HepG2 (cell line): ENCODE measurements around the gene EDAR. TPM values are rescaled to one million over a fixed set of nuclear protein-coding genes. Genes with fewer than 3 reads are reported as not detected.
A peak's percentile ranks its signal among the peaks of the same experiment; 100 is the strongest.

Source experiments
- CEBPG ChIP-seq: IDR thresholded peaks from 2 replicates; pipeline ENCODE4 v1.6.1; 2016
- ERF ChIP-seq: IDR thresholded peaks from 2 replicates; pipeline ENCODE4 v1.6.1; 2018; ENCODE audit warnings: missing biosample characterization, missing genetic modification reagents
- HNRNPL ChIP-seq: fragments of 200-400 bp; formaldehyde crosslinking; IDR thresholded peaks from 2 replicates; pipeline ENCODE4 v1.6.1; 2017; ENCODE audit warnings: mild to moderate bottlenecking, low read depth, low read length
- KDM6A ChIP-seq: IDR thresholded peaks from 2 replicates; pipeline ENCODE4 v1.6.1; 2016; ENCODE audit warnings: low read depth
- SALL1 ChIP-seq: sonication (generic); formaldehyde crosslinking; IDR thresholded peaks from 2 replicates; pipeline ENCODE4 v1.8.0; 2022; ENCODE audit warnings: mild to moderate bottlenecking, missing genetic modification reagents
- SOX13 ChIP-seq, 3 experiments: fragments of 450-650 bp in 1 of 3; sonication (generic) in 1 of 3; formaldehyde crosslinking in 1 of 3; IDR thresholded peaks in 2 of 3; conservative IDR thresholded peaks in 1 of 3; 2 replicates each; pipeline versions ENCODE4 v1.5.0 to v1.6.1; 2016 to 2020; ENCODE audit warnings: antibody characterized with exemption in 1 of 3, mild to moderate bottlenecking in 1 of 3, missing compliant biosample characterization in 1 of 3, missing genetic modification reagents in 1 of 3, moderate library complexity in 1 of 3
- SP2 ChIP-seq: sonication (generic); formaldehyde crosslinking; IDR thresholded peaks from 2 replicates; pipeline ENCODE4 v1.5.1; 2020; ENCODE audit warnings: mild to moderate bottlenecking, missing genetic modification reagents
- SSRP1 ChIP-seq: IDR thresholded peaks from 2 replicates; pipeline ENCODE4 v1.6.1; 2016; ENCODE audit warnings: control low read depth
- TOPORS ChIP-seq: sonication (generic); formaldehyde crosslinking; IDR thresholded peaks from 2 replicates; pipeline ENCODE4 v1.8.0; 2023; ENCODE audit warnings: mild to moderate bottlenecking, missing genetic modification reagents
- ZBTB7A ChIP-seq: sonication (generic); formaldehyde crosslinking; IDR thresholded peaks from 2 replicates; pipeline ENCODE4 v1.8.0; 2022; ENCODE audit warnings: mild to moderate bottlenecking, missing genetic modification reagents
- ZFP41 ChIP-seq: sonication (generic); formaldehyde crosslinking; IDR thresholded peaks from 2 replicates; pipeline ENCODE4 v1.4.0; 2020; ENCODE audit warnings: mild to moderate bottlenecking, missing genetic modification reagents, borderline replicate concordance
- ZNF350 ChIP-seq: sonication (generic); formaldehyde crosslinking; IDR thresholded peaks from 2 replicates; pipeline ENCODE4 v1.4.0; 2020; ENCODE audit warnings: mild to moderate bottlenecking, low read depth, missing genetic modification reagents, borderline replicate concordance
- ZNF670 ChIP-seq: sonication (generic); formaldehyde crosslinking; IDR thresholded peaks from 2 replicates; pipeline ENCODE4 v1.8.0; 2022; ENCODE audit warnings: mild to moderate bottlenecking, missing genetic modification reagents, borderline replicate concordance
- ZNF709 ChIP-seq: sonication (generic); formaldehyde crosslinking; IDR thresholded peaks from 2 replicates; pipeline ENCODE4 v1.5.0; 2020; ENCODE audit warnings: mild to moderate bottlenecking, missing genetic modification reagents
- ZNF773 ChIP-seq: sonication (generic); formaldehyde crosslinking; IDR thresholded peaks from 2 replicates; pipeline ENCODE4 v1.4.0; 2020; ENCODE audit warnings: missing genetic modification reagents, borderline replicate concordance
- ZNF83 ChIP-seq: sonication (generic); formaldehyde crosslinking; IDR thresholded peaks from 2 replicates; pipeline ENCODE4 v1.4.0; 2020; ENCODE audit warnings: missing genetic modification reagents, mild to moderate bottlenecking, borderline replicate concordance
- polyA plus RNA-seq, 8 experiments: library from polyadenylated mRNA; depleted of rRNA in 3 of 8; stranded (reverse) in 7 of 8; unstranded in 1 of 8; fragments of >200 nt; fragmentation: Illumina TruSeq in 4 of 8; extraction: Trizol in 4 of 8; gene quantifications; 2 replicates each; pipeline versions ENCODE4 v1.2.1 to v1.2.3, GENCODE V29; 2011 to 2016; ENCODE audit warnings: low read depth in 4 of 8, missing spikeins in 1 of 8, mixed read lengths in 1 of 8; ENCODE audit not compliant: insufficient read depth in 1 of 8
- total RNA-seq, 5 experiments: library from RNA; depleted of rRNA; stranded (reverse); fragments of >200 nt; fragmentation: Illumina TruSeq; extraction: Trizol; gene quantifications; 2 replicates each; pipeline ENCODE4 v1.2.3, GENCODE V29; 2016; ENCODE audit warnings: low read depth in 1 of 5
- TF ChIP-seq, protein P1 (sequence below): sonication (generic); formaldehyde crosslinking; IDR thresholded peaks from 2 replicates; pipeline ENCODE4 v1.4.0; 2020; ENCODE audit warnings: missing genetic modification reagents
- TF ChIP-seq, protein P2 (sequence below): sonication (generic); formaldehyde crosslinking; IDR thresholded peaks from 2 replicates; pipeline ENCODE4 v1.5.0; 2020; ENCODE audit warnings: missing genetic modification reagents, mild to moderate bottlenecking, borderline replicate concordance
- TF ChIP-seq, protein P3 (sequence below): sonication (generic); formaldehyde crosslinking; conservative IDR thresholded peaks from 2 replicates; pipeline ENCODE4 v1.5.0; 2020; ENCODE audit warnings: missing genetic modification reagents
- TF ChIP-seq, protein P4 (sequence below): IDR thresholded peaks from 2 replicates; pipeline ENCODE4 v1.6.1; 2012; ENCODE audit warnings: inconsistent platforms
- TF ChIP-seq, protein P5 (sequence below): sonication (generic); formaldehyde crosslinking; IDR thresholded peaks from 2 replicates; pipeline ENCODE4 v1.4.0; 2020; ENCODE audit warnings: missing genetic modification reagents, borderline replicate concordance

The EDAR gene
- total and polyA plus RNA-seq, 2 of the 13 experiments (the other 11 are each of a cell fraction or from before 2014, with no cell fraction given), result not detected

DNA sequence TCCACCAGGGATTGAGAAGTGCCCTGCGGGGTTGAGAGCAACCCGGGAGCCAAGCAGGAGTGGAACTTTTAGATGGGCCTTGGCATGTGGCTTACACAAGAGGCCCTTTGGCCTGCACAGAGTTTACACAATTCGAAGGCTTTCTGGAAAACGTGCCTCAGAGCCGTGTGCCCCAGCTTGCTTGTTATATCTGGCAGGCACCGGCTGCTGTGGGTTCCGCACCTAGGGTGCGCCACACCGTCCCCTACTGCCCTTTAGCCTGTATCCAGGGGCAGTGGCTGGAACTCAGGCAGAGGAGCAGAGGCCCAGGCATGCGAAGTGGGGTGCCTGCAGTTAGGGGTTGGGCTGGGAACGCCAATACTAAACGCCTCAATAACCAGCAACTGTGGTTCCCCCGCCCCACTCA is 32.9 kb upstream of the EDAR start (continued):
- TF ChIP-seq ZNF350 (CRISPR knock-in tag), result 0 out of 2 replicates have a peak, but pooled peaks have one; percentile 27
- no peak for TF ChIP-seq ZNF773 (CRISPR knock-in tag)
- TF ChIP-seq KDM6A (CRISPR knock-in tag), result no peak
- no peak for TF ChIP-seq ZNF670 (CRISPR knock-in tag)
- TF ChIP-seq, protein P1, sequence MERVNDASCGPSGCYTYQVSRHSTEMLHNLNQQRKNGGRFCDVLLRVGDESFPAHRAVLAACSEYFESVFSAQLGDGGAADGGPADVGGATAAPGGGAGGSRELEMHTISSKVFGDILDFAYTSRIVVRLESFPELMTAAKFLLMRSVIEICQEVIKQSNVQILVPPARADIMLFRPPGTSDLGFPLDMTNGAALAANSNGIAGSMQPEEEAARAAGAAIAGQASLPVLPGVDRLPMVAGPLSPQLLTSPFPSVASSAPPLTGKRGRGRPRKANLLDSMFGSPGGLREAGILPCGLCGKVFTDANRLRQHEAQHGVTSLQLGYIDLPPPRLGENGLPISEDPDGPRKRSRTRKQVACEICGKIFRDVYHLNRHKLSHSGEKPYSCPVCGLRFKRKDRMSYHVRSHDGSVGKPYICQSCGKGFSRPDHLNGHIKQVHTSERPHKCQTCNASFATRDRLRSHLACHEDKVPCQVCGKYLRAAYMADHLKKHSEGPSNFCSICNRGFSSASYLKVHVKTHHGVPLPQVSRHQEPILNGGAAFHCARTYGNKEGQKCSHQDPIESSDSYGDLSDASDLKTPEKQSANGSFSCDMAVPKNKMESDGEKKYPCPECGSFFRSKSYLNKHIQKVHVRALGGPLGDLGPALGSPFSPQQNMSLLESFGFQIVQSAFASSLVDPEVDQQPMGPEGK (CRISPR knock-in tag), result no peak
- TF ChIP-seq SP2 (CRISPR knock-in tag), result no peak
- TF ChIP-seq, protein P2, sequence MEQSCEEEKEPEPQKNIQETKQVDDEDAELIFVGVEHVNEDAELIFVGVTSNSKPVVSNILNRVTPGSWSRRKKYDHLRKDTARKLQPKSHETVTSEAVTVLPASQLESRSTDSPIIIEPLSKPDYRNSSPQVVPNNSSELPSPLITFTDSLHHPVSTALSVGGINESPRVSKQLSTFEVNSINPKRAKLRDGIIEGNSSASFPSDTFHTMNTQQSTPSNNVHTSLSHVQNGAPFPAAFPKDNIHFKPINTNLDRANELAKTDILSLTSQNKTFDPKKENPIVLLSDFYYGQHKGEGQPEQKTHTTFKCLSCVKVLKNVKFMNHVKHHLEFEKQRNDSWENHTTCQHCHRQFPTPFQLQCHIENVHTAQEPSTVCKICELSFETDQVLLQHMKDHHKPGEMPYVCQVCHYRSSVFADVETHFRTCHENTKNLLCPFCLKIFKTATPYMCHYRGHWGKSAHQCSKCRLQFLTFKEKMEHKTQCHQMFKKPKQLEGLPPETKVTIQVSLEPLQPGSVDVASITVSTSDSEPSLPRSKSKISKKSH (CRISPR knock-in tag), result 0 out of 2 replicates have a peak, but pooled peaks have one; percentile 57
- no peak for TF ChIP-seq ZNF83 (CRISPR knock-in tag)
- TF ChIP-seq HNRNPL, result peak; percentile 69; the same call in 1 of the 2 replicates
- TF ChIP-seq SSRP1, result no peak
- TF ChIP-seq SOX13 (IDR thresholded peaks at IDR 0.05), result no peak
- TF ChIP-seq SOX13 (CRISPR knock-in tag; conservative IDR thresholded peaks at IDR 0.05 in 1 of 2, IDR thresholded peaks at IDR 0.05 in 1 of 2), result peak in 1 of 2 experiments; percentile 65; a peak in 2 of 4 replicates
- TF ChIP-seq ZNF709, result 0 out of 2 replicates have a peak, but pooled peaks have one; percentile 58
- peak; percentile 48; the same call in 1 of the 2 replicates for TF ChIP-seq CEBPG (CRISPR knock-in tag)
- TF ChIP-seq, protein P3, sequence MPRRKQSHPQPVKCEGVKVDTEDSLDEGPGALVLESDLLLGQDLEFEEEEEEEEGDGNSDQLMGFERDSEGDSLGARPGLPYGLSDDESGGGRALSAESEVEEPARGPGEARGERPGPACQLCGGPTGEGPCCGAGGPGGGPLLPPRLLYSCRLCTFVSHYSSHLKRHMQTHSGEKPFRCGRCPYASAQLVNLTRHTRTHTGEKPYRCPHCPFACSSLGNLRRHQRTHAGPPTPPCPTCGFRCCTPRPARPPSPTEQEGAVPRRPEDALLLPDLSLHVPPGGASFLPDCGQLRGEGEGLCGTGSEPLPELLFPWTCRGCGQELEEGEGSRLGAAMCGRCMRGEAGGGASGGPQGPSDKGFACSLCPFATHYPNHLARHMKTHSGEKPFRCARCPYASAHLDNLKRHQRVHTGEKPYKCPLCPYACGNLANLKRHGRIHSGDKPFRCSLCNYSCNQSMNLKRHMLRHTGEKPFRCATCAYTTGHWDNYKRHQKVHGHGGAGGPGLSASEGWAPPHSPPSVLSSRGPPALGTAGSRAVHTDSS (CRISPR knock-in tag), result no peak
- TF ChIP-seq ERF (CRISPR knock-in tag), result peak; percentile 40; the same call in 1 of the 2 replicates
- TF ChIP-seq, protein P4, sequence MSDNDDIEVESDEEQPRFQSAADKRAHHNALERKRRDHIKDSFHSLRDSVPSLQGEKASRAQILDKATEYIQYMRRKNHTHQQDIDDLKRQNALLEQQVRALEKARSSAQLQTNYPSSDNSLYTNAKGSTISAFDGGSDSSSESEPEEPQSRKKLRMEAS, result peak; percentile 90
- peak; percentile 89 for TF ChIP-seq SALL1
- TF ChIP-seq, protein P5, sequence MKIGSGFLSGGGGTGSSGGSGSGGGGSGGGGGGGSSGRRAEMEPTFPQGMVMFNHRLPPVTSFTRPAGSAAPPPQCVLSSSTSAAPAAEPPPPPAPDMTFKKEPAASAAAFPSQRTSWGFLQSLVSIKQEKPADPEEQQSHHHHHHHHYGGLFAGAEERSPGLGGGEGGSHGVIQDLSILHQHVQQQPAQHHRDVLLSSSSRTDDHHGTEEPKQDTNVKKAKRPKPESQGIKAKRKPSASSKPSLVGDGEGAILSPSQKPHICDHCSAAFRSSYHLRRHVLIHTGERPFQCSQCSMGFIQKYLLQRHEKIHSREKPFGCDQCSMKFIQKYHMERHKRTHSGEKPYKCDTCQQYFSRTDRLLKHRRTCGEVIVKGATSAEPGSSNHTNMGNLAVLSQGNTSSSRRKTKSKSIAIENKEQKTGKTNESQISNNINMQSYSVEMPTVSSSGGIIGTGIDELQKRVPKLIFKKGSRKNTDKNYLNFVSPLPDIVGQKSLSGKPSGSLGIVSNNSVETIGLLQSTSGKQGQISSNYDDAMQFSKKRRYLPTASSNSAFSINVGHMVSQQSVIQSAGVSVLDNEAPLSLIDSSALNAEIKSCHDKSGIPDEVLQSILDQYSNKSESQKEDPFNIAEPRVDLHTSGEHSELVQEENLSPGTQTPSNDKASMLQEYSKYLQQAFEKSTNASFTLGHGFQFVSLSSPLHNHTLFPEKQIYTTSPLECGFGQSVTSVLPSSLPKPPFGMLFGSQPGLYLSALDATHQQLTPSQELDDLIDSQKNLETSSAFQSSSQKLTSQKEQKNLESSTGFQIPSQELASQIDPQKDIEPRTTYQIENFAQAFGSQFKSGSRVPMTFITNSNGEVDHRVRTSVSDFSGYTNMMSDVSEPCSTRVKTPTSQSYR, result peak; percentile 27; the same call in 1 of the 2 replicates
- TF ChIP-seq ZBTB7A (CRISPR knock-in tag), result 0 out of 2 replicates have a peak, but pooled peaks have one; percentile 27
- TF ChIP-seq TOPORS (CRISPR knock-in tag), result 0 out of 2 replicates have a peak, but pooled peaks have one; percentile 26
- 0 out of 2 replicates have a peak, but pooled peaks have one; percentile 38 for TF ChIP-seq ZFP41 (CRISPR knock-in tag)
